Forelimb muscle (tissue), 1 donor: ENCODE measurements around the gene ADCY3. TPM values are rescaled to one million over a fixed set of nuclear protein-coding genes. Genes with fewer than 3 reads are reported as not detected.
"Not testable (repeated sequence)": the region's sequence is repeated elsewhere in the genome, so short reads cannot be mapped to it uniquely, and the experiment has no call there.

Experiments
- DNase-seq: peaks from one replicate; pipeline ENCODE4 v3.0.0-alpha.2; 2013; ENCODE audit warnings: low read depth
- polyA plus RNA-seq: library from polyadenylated mRNA; unstranded; fragments of 120-200 nt; gene quantifications from one replicate; pipeline ENCODE4 v1.2.1, GENCODE V29; 2013; ENCODE audit not compliant: insufficient read length

The ADCY3 gene
- polyA plus RNA-seq, 1 donor: 22.0 TPM

DNA sequence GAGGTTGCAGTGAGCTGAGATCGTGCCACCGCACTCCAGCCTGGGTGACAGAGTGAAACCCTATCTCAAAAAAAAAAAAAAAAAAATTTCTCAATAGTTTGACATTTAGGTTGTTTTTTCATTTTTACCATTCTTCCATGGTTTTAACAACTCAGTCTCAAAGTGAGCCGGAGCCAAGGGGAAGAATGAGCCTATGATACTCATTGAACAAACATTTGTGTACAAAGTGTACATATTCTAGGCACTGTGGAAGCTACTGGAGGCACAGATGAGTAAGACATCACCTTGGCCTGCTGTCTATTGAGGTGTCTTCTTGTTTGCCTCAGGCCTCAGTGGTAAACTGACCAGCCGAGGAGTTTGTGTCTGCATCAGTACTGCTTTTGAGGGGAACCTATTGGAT, 104.9 kb downstream of the ADCY3 start:
- no peak for DNase-seq

DNA sequence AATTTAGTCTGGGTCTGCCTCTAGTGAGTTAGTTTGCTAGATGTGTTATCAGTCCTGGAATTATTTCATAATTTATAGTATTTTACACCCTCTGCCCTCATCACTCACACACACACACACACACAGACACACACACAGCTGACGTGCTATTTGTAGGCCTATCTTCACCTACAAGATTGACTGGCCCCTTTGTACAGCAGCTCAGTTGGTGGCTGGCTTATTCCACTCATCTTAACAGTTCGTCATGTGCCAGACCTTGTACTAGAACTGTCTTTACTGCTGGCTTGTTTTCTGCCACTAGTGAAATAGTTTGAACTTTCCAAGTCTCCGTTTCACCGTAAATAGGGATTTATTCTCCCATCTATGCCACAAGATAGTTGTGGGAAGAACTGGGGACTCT, 105.5 kb downstream of the ADCY3 start:
- DNase-seq: no peak

DNA sequence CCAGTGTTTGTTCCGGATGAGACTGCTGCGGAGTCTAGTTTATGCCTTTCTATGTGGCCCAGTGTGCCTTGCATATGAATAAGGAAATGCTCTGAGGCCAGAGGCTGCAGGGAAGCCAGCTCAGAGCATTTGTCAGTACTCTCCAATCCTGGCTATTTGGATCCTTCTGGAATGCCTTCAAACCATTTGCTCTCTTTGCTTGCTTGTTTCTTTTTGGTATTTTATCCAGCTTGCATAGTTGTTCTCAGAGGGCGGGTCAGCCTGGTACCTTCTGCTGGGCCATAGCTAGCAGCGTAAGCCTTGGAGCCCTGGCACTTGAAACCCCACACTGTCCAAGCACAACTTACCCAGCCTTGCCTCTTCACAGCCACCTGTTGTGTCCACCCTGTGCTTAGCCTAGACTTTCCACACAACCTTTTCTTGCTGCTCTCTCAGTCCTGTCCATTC, 106.3 kb downstream of the ADCY3 start:
- no peak for DNase-seq

DNA sequence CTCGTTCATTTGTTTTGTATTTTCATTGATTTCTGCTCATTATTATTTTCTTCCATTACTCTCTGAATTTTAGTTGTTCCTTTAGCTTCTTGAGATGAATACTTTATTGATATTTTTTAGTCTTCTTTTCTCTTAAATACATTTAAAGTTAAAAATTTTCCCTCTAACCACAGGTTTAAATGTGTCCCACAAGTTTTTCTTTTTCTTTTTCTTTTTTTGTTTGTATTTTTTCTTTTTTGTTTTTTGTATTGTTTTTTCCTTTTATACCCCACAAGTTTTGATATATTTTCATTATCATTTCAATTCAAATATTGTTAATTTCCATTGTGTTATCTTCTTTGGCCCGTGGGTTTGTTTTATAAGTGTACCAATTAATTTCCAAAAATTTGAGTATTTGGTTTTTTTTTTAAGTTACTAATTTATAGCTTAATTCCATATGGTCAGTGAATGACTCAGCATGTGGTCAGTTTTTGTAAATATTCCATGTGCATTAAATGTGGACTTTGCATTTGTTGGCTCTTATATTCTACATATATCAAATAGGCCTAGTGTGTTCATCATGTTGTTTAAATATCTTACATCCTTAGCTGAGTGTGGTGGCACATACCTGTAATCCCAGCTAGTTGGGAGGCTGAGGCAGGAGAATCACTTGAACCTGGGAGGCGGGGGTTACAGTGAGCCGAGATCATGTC, 110.6 kb downstream of the ADCY3 start:
- DNase-seq: no peak

DNA sequence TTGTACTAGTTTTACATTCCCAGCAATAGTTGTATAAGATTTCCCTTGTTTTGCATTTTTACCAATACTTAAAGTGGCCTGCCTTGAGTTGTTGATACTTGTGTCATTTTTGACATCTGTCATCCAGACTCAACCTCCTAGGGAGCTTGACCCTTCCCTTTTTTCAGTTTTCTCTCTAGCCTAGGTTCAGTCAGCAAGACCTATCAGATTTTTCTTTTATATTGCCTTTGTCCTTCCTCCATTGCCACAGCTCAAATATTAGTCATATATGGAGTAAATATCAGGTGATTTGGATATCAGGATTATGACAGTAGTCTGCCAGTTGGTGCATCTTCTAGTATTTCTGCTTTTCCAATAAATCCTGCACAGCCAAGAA, 113.4 kb downstream of the ADCY3 start:
- DNase-seq: no peak

DNA sequence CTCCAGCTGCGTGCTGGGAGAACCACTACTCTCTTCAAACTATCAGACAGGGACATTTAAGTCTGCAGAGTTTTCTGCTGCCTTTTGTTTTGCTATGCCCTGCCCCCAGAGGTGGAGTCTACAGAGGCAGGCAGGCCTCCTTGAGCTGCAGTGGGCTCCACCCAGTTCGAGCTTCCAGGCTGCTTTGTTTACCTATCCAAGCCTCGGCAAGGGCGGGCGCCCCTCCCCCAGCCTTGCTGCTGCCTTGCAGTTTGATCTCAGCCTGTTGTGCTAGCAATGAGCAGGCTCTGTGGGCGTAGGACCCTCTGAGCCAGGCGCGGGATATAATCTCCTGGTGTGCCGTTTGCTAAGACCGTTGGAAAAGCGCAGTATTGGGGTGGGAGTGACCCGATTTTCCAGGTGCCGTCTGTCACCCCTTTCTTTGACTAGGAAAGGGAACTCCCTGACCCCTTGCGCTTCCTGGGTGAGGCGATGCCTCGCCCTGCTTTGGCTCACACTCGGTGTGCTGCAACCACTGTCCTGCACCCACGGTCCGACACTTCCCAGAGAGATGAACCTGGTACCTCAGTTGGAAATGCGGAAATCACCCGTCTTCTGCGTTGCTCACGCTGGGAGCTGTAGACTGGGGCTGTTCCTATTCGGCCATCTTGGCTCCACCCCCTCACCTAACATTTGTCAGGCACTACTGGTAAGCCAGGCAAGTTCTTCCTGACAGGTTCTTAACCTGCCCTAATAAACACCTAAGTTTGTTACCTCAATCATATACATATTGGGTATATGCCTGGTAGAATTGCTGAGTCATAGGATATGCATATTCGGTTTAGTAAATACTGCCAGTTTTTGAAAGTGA, 114.0 kb downstream of the ADCY3 start:
- not testable (repeated sequence) for DNase-seq

DNA sequence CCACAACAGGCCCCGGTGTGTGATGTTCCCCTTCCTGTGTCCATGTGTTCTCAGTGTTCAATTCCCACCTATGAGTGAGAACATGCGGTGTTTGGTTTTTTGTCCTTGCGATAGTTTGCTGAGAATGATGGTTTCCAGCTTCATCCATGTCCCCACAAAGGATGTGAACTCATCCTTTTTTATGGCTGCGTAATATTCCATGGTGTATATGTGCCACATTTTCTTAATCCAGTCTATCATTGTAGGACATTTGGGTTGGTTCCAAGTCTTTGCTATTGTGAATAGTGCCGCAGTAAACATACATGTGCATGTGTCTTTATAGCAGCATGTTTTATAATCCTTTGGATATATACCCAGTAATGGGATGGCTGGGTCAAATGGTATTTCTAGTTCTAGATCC, 119.5 kb downstream of the ADCY3 start:
- not testable (repeated sequence) for DNase-seq

DNA sequence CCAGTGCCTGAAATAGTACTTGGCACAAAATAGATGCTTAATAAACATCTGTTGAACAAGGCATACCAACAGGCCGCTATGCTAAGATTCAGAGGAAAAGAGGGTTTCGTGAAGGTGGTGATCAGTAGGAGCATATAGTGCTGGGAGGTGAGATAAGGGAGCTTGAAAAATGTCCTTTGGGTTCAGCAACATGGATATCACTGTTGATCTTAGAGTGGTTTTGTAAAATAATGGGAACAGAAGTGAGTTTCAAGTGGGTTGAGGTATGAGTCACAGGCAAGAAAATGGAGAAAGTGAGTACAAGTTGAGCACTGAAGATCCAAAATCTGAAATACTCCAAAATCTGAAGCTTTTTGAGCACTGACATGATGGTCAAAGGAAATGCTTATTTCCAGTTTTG, 122.4 kb downstream of the ADCY3 start:
- DNase-seq: no peak

DNA sequence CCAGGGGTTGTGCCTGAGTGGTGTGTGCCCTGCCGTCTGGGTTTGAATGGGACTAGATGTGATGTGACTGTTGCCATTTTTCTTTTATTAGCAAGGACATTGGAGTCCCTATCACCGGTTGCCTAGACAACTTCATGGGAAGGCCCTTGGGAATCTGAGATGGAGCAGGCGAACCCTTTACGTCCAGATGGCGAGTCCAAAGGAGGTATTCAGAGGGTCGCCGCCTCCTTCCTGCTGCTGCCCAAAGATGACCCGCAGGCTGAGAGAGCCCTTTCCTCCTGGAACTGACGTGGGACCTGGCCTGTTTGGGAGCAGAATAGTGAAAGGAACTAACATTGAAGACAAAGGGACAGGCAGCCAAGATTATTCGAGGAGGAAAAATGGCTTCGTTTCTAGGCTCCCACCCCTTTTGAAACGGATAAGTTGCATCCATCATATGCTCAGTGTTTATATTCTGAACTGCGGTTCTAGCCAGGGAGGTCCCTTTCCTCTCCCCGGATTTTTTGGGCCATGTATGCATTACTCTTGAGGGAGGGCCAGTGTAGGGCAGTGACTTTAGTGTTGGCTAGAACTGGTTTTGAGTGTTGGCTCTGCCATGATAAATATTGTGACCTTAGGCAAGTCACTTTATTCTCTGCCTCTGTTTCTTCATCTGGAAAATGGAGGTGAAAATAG, 126.1 kb downstream of the ADCY3 start:
- no peak for DNase-seq

DNA sequence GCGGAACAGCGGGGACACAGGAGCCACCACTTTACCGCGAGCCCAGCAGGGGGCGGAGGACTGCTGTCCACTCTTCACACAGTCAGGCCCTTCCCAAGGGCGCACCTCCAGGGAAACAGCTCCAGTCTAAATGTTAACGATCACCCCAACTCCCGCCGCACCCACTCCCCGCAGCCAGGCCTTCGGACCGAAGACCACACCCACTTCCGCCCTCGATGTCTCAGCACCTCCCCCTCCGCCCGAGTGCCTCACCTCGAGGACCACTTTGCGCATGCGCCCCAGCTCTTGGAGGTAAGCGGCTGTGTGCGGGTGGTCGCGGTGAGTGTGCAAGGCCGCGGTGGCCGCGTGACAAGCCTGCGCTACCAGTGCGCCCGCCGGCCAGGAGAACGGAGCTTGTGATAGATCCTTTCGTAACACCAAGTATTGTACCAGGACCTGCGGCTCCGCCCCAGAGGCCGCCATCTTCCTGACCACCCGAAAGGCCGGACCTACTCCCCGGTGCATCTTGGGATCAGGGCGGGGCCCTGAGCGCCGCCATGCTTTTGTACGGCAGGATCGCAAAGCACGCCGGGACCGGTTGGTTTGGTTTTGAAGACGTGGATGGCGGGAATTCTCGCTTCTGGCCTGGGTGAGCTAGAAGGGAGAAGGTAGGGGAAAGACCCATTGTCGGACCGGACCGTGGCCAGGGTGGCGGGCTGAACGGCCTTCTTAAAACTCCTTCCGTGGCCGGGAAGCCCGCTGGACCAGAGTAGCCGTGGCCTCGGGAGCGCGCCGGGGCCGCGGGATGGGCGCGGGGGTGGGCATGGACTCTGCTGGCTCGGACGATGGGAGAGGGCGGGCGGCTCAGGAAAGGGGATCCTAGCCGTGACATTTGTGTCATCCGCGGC, 126.9 kb downstream of the ADCY3 start, which contains the start of the genes CENPO and PTRHD1:
Gene CENPO (plus strand): TSS at position 552 of the 887 bp plus-strand sequence. CDS start 495 bp downstream, outside the sequence.
Gene PTRHD1 (minus strand): TSS at position 518 of the 887 bp plus-strand sequence. CDS start 14 bp downstream, at position 504.
- peak; percentile 94 for DNase-seq

DNA sequence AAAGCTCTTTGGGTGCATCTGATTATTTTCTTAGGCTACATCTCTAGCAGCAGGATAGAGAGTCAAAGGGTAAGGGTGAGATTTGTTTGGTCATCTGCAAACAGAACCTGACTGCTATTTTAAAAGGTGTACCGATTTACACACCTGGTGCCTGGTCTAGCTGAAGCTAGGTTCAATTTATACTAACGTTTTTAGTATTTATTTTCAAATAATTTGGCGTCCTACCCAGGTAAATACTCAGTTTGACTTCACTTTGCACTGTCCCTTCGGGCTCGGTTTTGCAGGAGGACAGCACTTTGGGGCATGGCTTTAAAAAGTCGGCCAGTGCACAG, 127.5 kb downstream of the ADCY3 start:
- DNase-seq: no peak

DNA sequence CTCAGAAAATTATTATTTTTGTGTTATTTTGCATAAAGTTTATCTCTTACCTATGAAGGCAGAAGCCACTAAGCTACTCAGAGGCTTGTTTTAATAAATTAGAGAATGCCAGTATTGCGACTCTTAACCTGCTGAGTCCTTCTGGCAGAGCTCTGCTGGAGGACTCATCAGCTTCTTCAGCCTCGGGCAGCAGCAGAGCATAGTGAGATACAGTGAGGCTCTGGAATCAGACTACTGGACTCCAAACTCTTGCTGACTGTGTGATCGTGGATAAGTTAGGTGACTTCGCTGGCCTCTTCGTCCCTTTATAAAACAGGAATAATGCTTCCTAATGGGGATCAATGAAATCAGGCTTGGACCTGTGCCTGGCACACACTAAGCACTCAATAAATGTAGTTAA, 128.6 kb downstream of the ADCY3 start:
- DNase-seq: no peak

DNA sequence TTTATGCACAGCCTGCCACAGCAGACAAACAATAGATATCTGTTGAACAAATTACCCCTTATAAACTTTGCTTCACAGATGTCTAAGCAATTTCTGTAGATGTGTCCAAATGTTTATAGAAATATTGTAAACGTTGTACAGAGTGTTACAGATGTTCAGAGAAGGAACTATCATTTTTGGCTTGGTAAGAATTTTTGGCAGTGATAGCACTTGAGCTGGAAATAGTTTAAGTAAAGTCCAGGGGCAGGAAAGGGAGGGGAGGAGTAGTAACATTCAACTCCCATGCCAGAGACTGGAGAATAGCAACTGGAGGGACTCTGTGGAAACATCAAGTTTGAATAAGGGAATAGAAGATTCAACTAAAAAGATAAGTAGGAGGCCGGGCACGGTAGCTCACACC, 131.2 kb downstream of the ADCY3 start:
- DNase-seq: no peak

DNA sequence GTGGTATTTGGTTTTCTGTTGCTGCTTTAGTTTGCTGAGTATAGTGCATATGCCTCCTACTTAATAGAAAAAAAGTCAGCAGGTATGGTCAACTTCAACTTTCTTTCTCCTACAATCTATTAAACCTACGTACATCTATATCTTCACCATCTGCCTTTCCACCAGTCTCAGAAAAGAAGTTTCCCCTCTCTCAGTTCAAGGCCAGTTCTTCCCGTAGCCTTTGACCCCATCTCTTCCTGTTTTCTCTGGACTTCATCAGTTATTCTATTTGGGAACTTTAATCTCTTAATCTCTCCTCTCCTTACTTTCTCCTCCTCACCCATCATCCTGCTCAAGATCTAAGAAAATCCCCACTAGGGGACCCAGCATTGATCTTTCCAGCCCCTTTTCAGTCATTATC, 132.5 kb downstream of the ADCY3 start:
- DNase-seq: no peak

DNA sequence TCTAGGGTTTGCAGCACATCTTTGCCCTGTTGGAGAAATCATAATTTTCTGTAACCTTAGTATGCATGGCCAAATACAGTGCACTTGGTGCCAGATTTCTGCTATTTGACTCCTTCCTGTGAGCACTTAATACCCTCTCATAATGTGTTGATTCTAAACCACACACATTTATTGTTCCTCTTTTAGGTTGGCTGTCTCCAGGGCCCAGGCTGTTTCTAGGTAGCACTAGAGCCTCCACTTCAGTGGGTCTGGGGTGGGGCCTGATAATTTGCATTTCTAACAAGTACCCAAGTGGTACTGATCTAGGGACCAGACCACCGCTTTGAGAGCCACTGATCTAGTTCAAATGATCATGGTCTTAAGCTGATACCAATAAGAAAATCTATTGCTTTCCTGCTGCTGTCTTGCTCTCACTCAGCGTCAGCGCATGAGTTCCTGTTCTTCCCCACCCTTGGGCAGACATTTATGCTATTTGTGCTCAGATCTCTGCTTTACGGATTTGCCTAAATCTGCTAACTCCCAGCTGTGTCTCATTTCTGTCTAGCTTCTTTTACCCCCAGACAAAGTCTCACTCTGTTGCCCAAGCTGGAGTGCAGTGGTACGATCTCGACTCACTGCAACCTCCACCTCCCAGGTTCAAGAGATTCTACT, 134.2 kb downstream of the ADCY3 start:
- DNase-seq: no peak

DNA sequence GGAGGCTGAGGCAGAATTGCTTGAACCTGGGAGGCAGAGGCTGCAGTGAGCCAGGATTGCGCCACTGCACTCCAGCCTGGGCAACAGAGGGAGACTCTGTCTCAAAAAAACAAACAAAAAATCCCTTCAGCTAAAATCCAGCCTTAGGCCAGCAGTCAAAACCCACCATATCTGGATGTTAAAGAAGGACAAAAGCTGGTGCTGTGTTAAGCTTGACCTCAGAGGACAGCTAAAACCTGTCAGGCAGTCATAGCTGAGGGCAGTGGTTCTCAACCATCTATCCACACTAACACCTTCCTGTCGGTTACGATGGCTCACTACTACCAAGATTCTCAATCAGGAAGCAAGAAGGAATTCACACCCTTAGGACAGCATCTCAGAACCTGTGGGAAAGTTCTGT, 136.4 kb downstream of the ADCY3 start:
- DNase-seq: no peak

DNA sequence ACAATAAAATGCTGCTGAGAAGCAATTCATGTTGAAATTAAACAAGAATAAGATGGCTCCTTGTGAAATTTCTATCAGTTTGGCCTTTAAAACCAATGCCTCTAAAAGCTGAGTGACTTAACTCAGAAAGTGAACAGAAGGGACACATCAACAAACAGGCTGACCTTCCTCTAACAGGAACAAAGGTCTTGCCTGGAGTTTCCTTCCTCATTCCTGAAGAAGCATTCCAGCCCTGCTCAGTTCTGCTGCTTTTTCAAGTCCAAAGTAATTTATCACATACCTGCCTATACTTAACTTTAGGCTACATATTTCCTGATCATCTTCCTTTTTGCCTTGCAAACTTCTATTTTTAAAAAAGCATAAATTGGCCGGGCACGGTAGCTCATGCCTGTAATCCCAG, 140.9 kb downstream of the ADCY3 start:
- no peak for DNase-seq

DNA sequence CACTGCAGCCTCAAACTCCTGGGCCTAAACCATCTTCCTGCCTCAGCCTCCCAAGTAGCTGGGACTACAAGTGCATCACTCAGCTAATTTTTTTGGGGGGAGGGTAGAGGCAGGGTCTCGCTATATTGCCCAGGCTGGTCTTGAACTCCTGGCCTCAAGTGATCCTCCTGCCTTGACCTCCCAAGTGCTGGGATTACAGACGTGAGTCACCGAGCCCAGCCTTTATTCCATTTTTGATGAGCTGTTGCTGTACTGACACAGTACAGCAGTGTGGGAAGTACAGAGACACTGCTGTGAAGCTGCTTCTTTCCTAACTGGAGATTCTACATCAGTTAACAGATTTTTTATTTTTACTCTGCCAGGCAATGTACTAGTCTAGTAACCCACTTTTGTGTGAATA, 145.7 kb downstream of the ADCY3 start:
- DNase-seq: no peak

DNA sequence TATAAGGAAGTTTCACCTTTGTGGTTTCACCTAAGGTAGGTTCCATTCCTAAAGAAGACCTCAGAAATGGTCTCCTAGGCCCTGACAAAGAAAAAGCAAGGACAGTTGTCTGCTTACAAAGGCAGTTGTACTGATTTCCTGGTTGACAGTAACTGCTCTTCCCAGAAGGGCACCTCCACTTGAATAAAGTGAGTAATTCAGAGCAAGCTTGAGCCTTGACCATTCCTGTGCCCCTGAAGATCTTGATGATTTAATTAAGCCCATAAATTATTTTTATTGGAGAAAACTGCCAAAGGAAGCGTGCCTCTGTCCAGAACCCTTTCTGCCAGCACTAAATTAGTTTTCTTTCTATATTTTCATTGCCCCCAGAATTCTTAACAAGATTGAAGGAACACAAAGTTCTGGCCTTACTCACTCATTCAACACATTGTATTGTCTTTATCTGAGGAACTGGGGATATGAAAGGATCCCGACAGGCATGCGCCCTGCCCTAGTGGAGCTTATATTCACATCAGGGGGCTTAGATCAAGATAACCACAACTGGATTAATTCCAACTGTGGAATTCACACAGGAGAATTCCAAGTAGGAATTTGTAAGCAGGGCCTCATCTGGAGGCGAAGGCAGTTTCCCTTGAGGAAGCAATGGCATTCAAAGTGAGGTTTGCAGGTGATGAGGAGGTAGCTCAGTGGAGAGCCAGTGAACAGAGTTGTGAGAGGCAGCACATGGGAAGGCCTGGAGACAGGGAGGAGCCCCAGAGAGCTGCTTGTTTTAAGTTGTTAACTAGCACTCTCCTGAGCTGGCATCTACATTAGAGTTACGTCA, 148.1 kb downstream of the ADCY3 start:
- no peak for DNase-seq

DNA sequence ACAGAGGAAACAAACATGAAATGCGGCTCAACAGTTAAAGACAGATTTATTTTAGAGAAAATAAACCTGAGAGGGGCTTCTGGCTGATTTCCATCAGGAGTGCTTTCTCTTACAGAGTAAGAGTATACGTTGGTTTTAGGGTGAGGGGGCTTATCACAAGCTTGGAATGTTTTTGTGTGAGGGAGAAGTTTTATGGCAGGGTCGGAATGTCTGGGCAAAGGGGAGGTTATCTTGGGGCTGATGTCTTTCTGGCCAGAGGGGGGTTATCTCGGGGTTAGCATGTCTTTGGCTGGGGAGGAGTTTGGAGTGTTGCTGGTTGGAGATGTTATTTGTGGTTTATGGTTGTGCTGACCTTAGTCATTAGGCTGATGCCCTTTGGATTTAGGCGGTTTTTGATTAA, 149.0 kb downstream of the ADCY3 start:
- DNase-seq: no peak
